Endothelial cell of umbilical vein (primary cell): ENCODE measurements around the gene SOCS3. TPM values are rescaled to one million over a fixed set of nuclear protein-coding genes. Genes with fewer than 3 reads are reported as not detected.

Source experiments
- BruUV-seq: library from RNA; stranded (reverse); fragments of 400-500 nt; replicated peaks from 2 replicates; lab custom pipeline; 2021; lab: Mats Ljungman, UMichigan
- CTCF ChIA-PET: fragments of 300-600, 350-600 bp; sonication (Branson Sonifier 250); formaldehyde crosslinking; loops from one replicate; lab custom pipeline; 2021; ENCODE audit warnings: antibody characterized with exemption, inconsistent platforms; lab: Charles Lee
- POLR2A ChIA-PET: fragments of 300-600, 350-600 bp; sonication (Branson Sonifier 250); formaldehyde crosslinking; loops from one replicate; lab custom pipeline; 2021; ENCODE audit warnings: antibody characterized with exemption, inconsistent platforms; lab: Charles Lee
- DNase-seq: peaks from one replicate; pipeline ENCODE4 v3.0.0-alpha.2; 2011; ENCODE audit warnings: low read depth, low spot score
- FAIRE-seq: peaks from 2 replicates; lab custom pipeline; 2011; peaks lifted over from hg19 to GRCh38; lab: Jason Lieb, UNC
- H2AFZ ChIP-seq: 2 replicates; pipeline ENCODE4 v1.6.0; 2012; ENCODE audit warnings: low read depth, low read length, control low read depth, inconsistent platforms
- H3K27ac ChIP-seq: 2 replicates; pipeline ENCODE4 v1.5.1; 2011; ENCODE audit warnings: low read depth, mild to moderate bottlenecking, control low read depth, low read length, moderate library complexity; ENCODE audit not compliant: insufficient read depth
- H3K27me3 ChIP-seq, 2 experiments: 2 replicates each; pipeline versions ENCODE4 v1.6.0 to v1.6.1; 2011; ENCODE audit warnings: low read length in 2 of 2, mixed read lengths in 1 of 2; ENCODE audit not compliant: control insufficient read depth in 2 of 2, insufficient read depth in 2 of 2
- H3K36me3 ChIP-seq, 2 experiments: 2 replicates in 1 of 2; 3 replicates in 1 of 2; pipeline ENCODE4 v1.5.1; 2011; ENCODE audit warnings: low read length in 2 of 2, mild to moderate bottlenecking in 1 of 2, moderate library complexity in 1 of 2; ENCODE audit not compliant: control insufficient read depth in 2 of 2, insufficient read depth in 2 of 2; ENCODE audit errors: extremely low read depth in 1 of 2
- H3K4me1 ChIP-seq: 3 replicates; pipeline ENCODE4 v1.5.1; 2011; ENCODE audit warnings: mild to moderate bottlenecking, low read length; ENCODE audit not compliant: control insufficient read depth, insufficient read depth; ENCODE audit errors: extremely low read depth
- H3K4me2 ChIP-seq: 2 replicates; pipeline ENCODE4 v1.6.1; 2011; ENCODE audit warnings: low read length, control low read depth, mixed read lengths; ENCODE audit not compliant: insufficient read depth
- H3K4me3 ChIP-seq, 3 experiments: fragments of 200-600 bp in 1 of 3; sonication (generic), shearing (Covaris generic) in 1 of 3; replicated peaks in 1 of 3; 2 replicates each; pipeline ENCODE4 v1.5.1; 2011 to 2016; ENCODE audit warnings: control low read depth in 3 of 3, low read length in 3 of 3, mild to moderate bottlenecking in 2 of 3, inconsistent platforms in 1 of 3, low read depth in 1 of 3, moderate library complexity in 1 of 3; ENCODE audit not compliant: insufficient read depth in 1 of 3
- H3K79me2 ChIP-seq: 2 replicates; pipeline ENCODE4 v1.6.0; 2012; ENCODE audit warnings: low read length, inconsistent platforms; ENCODE audit not compliant: control insufficient read depth, insufficient read depth
- H3K9ac ChIP-seq: replicated peaks from 2 replicates; pipeline ENCODE3; 2011; ENCODE audit warnings: low read length, control low read depth; ENCODE audit not compliant: insufficient read depth; ENCODE audit errors: extremely low read depth
- H3K9me1 ChIP-seq: replicated peaks from 3 replicates; pipeline ENCODE4 v1.6.0; 2011; ENCODE audit warnings: mild to moderate bottlenecking, low read length; ENCODE audit not compliant: control insufficient read depth, insufficient read depth; ENCODE audit errors: extremely low read depth
- H3K9me3 ChIP-seq: replicated peaks from 2 replicates; pipeline ENCODE4 v1.5.1; 2012; ENCODE audit warnings: low read length, inconsistent platforms; ENCODE audit not compliant: control insufficient read depth, insufficient read depth
- H4K20me1 ChIP-seq: replicated peaks from 2 replicates; pipeline ENCODE3; 2011; ENCODE audit warnings: mild to moderate bottlenecking, low read length; ENCODE audit not compliant: control insufficient read depth, insufficient read depth; ENCODE audit errors: extremely low read depth
- EZH2 ChIP-seq: IDR thresholded peaks from 2 replicates; pipeline ENCODE4 v1.6.1; 2012; ENCODE audit warnings: borderline replicate concordance, low read depth, mild to moderate bottlenecking, moderate library complexity, low read length, inconsistent platforms; ENCODE audit not compliant: severe bottlenecking
- GATA2 ChIP-seq: IDR thresholded peaks from 2 replicates; pipeline ENCODE4 v1.7.0; 2011; ENCODE audit warnings: low read depth, mild to moderate bottlenecking, moderate library complexity, mixed read lengths, low read length; ENCODE audit not compliant: insufficient read length, insufficient read depth
- JUN ChIP-seq: IDR thresholded peaks from 2 replicates; pipeline ENCODE4 v1.6.1; 2011; ENCODE audit warnings: borderline replicate concordance, low read depth; ENCODE audit not compliant: insufficient read length, insufficient read depth
- MYC ChIP-seq: IDR thresholded peaks from one replicate; pipeline ENCODE4 v1.6.1; 2011; ENCODE audit warnings: mild to moderate bottlenecking, low read depth, low read length
- POLR2A ChIP-seq: IDR thresholded peaks from 2 replicates; pipeline ENCODE4 v1.6.1; 2012; ENCODE audit warnings: low read depth, mild to moderate bottlenecking, control low read depth, low read length
- dilution Hi-C: fragments of 300-500 bp; cut with MboI; formaldehyde crosslinking; loops from one replicate; pipeline ENCODE4 v1.15.0; 2019; ENCODE audit warnings: low sequenced_read_pairs; ENCODE audit not compliant: extremely low pct_ligation_motif_present
- intact Hi-C: fragments of 100-400 bp; cut with micrococcal nuclease; formaldehyde crosslinking; loops from one replicate; pipeline ENCODE4 v1.10.0; 2022
- polyA plus RNA-seq, 4 experiments: library from polyadenylated mRNA; depleted of rRNA in 3 of 4; stranded (reverse) in 3 of 4; unstranded in 1 of 4; fragments of >200 nt; gene quantifications; 2 replicates each; pipeline versions ENCODE4 v1.2.1 to v1.2.3, GENCODE V29; 2011 to 2012; ENCODE audit warnings: missing spikeins in 1 of 4
- total RNA-seq: library from RNA; stranded (reverse); gene quantifications from 2 replicates; pipeline ENCODE4 v1.2.3, GENCODE V29; 2021

SOCS3 gene
- total and polyA plus RNA-seq, 2 donors (not counting 3 experiments of a cell fraction or from before 2014, with no cell fraction given): 6.2 to 14.3 TPM

- no peak for TF ChIP-seq MYC
- TF ChIP-seq POLR2A: no peak
- TF ChIP-seq GATA2: no peak
- TF ChIP-seq JUN: no peak
- TF ChIP-seq EZH2: no peak
- Histone ChIP-seq H3K9me1 (no peaks in the 10 kb centered on the region), H3K4me2 (peak overlapping the region; percentile 10), H3K4me3 (no peak overlapping the region), H3K36me3 (peaks cover 0 to 3% of the 10 kb centered on the region in 2 experiments), H3K27ac (peak overlapping the region; percentile 46), H2AFZ (no peak overlapping the region), H3K9me3 (no peaks in the 10 kb centered on the region), H3K79me2 (peaks cover 86% of the 10 kb centered on the region), H3K4me1 (peaks cover 67% of the 10 kb centered on the region), H3K27me3 (no peaks in the 10 kb centered on the region), H3K9ac (no peak overlapping the region), H4K20me1 (no peaks in the 10 kb centered on the region)
- DNase-seq (peak; percentile 82), FAIRE-seq (peak; percentile 79)
- intact Hi-C loops (no loop called here), dilution Hi-C loops (no loop called here)
- ChIA-PET POLR2A (no interaction called here), CTCF (interaction anchor here (0.6 to 1.3 kb wide), 8 partner anchors 24 to 137 kb away, joined by 3 to 7 read pairs (median 4); no protein-coding TSS in a partner anchor)
- no TSS peak for BruUV-seq
These were observed 28.4 kb upstream of the SOCS3 start for GRCh38 chr17:78387977-78388941.
